ENCODE measurements around the gene FBXO47. TPM values are rescaled to one million over a fixed set of nuclear protein-coding genes. Genes with fewer than 3 reads are reported as not detected.

FBXO47 gene
- total and polyA plus RNA-seq, 10 of the 15 experiments (the other 5 are each of a cell fraction or from before 2014, with no cell fraction given) = 0.04 to 0.06 (median 0.06) TPM; not detected in 7

GRCh38 chr17:38961413-38961812 is 5.8 kb downstream of the FBXO47 start:
- Histone ChIP-seq H4K20me1 (ENCODE audit: control insufficient read depth, insufficient read depth) (no peaks in the 10 kb centered on the region), H3K4me3 (no peak overlapping the region), H3K79me2 (ENCODE audit: control insufficient read depth, insufficient read depth, low read length) (no peaks in the 10 kb centered on the region), H3K27ac (ENCODE audit: control insufficient read depth, insufficient read depth) (no peak overlapping the region), H3K27me3 (replicated peaks in 1 of 2; ENCODE audit: control insufficient read depth in 2 of 2, insufficient read depth in 2 of 2, low read length in 1 of 2) (no peaks in the 10 kb centered on the region), H2AFZ (ENCODE audit: control insufficient read depth, low read depth, low read length) (no peak overlapping the region), H3K4me2 (ENCODE audit: control insufficient read depth, insufficient read depth) (no peak overlapping the region), H3K9me3 (replicated peaks; ENCODE audit: control insufficient read depth, insufficient read depth, low read length) (no peaks in the 10 kb centered on the region), H3K4me1 (ENCODE audit: control insufficient read depth, insufficient read depth, low read length) (no peaks in the 10 kb centered on the region), H3K36me3 (ENCODE audit: control insufficient read depth in 2 of 2, insufficient read depth in 2 of 2, low read length in 1 of 2) (no peaks in the 10 kb centered on the region), H3K9ac (ENCODE audit: control insufficient read depth, insufficient read depth, low read length) (no peak overlapping the region)
- FAIRE-seq = no peak
- SMC1A ChIA-PET (ENCODE audit: uncharacterized antibody, unreplicated experiment) = interaction anchor here (1.4 kb wide), 1 partner anchor 22 kb away, joined by 9 read pairs; no protein-coding TSS in a partner anchor
- BruUV-seq (replicated peaks) = no TSS peak
- in situ Hi-C loops (cut with MboI) (no loop called here), intact Hi-C loops (cut with micrococcal nuclease; ENCODE audit: unreplicated experiment) (no loop called here)
- 83% methylated on average over 4 of the region's 4 CpGs for WGBS (ENCODE audit: insufficient coverage, insufficient replicate concordance, low lambda C conversion rate, missing lambda C conversion rate)
- TF ChIP-seq ZBTB4 (CRISPR knock-in tag; IDR thresholded peaks at IDR 0.05) (no peak), HSF1 (IDR thresholded peaks at IDR 0.05; ENCODE audit: low read depth, low read length) (no peak), ATF2 (IDR thresholded peaks at IDR 0.05; ENCODE audit: low read length) (no peak), YY1 (IDR thresholded peaks at IDR 0.05; ENCODE audit: low read depth, low read length) (no peak), NR2F1 (conservative IDR thresholded peaks at IDR 0.05) (no peak), E4F1 (IDR thresholded peaks at IDR 0.05; ENCODE audit: borderline replicate concordance, partially characterized antibody) (no peak), ZBED1 (IDR thresholded peaks at IDR 0.05; ENCODE audit: borderline replicate concordance) (no peak), RAD21 (IDR thresholded peaks at IDR 0.05; ENCODE audit: insufficient read depth, low read depth, low read length) (no peak), GATAD2B (conservative IDR thresholded peaks at IDR 0.05; ENCODE audit: low read depth) (no peak), JUND (IDR thresholded peaks at IDR 0.05; ENCODE audit: low read depth, low read length) (no peak), ZNF622 (IDR thresholded peaks at IDR 0.05) (no peak), SIX5 (IDR thresholded peaks at IDR 0.05; ENCODE audit: low read depth, low read length, severe bottlenecking) (no peak), EGR1 (IDR thresholded peaks at IDR 0.05; ENCODE audit: borderline replicate concordance in 1 of 2, low read depth in 2 of 2, low read length in 2 of 2) (no peak), NFYB (IDR thresholded peaks at IDR 0.05; ENCODE audit: insufficient read depth, low read depth, low read length) (no peak), TCF12 (IDR thresholded peaks at IDR 0.05; ENCODE audit: low read depth, low read length) (no peak)
- no peak for DNase-seq (ENCODE audit: low read depth, low spot score)
- POLR2A ChIA-PET = no interaction called here
- RAD21 ChIA-PET (ENCODE audit: unreplicated experiment) = no interaction called here
- CTCF ChIA-PET = interaction anchor here (0.5 kb wide), 1 partner anchor 270 kb away, joined by 4 read pairs; no protein-coding TSS in a partner anchor
- ATAC-seq = no peak
